Measurements from ENCODE around the gene GIPC3. TPM values are rescaled to one million over a fixed set of nuclear protein-coding genes. Genes with fewer than 3 reads are reported as not detected.

The GIPC3 gene
- total and polyA plus RNA-seq, 3 experiments from 2014 or later, result 0.33 to 1.8 (median 0.46) TPM

DNA sequence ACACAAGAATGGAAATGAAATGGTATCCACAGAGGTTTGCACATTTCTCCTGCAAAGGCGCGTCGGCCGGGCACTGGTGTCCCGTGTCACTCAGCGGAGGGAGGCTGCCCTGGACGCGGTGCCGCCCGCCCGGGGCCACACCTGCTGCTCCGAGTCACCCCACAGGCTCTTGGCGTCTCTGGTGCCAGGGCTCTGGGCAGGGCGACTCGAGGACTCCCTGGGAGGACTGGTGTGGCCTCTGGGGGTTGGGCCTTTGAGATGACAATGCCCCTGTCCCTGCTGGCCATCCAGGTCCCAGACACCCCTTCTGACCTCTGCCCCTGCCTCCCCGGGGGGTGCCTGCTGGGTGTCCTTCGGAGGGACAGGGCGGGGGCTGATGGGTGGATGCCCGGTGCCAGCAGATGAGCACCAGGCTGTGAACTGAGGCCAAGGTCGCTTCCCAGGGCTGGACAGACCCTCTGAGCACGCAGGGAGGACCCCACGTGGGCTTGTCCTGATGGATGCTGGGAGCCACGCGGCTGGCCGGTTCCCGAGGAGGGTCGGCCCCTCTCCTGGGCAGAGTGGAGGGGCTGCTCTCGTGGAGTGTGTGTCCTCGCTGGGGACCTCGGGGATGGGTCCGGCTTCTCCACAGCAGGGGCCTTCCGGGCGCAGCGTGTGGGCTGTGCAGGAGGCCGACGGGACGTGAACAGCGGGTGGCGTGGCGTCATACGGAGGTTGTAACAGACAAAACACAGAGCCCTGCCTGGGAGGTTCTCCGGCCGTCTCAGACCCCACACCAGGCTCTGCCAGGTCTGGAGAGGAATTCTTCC, 46.0 kb downstream of the GIPC3 start:
- Mint-ChIP-seq H3K4me1 (peaks cover 7 to 10% (median 9%) of the 10 kb centered on the region in 3 donors), H3K36me3 (peaks cover 0 to 16% (median 0%) of the 10 kb centered on the region in 3 donors), H3K27ac (no peak overlapping the region), H3K9me3 (no peaks in the 10 kb centered on the region), H3K27me3 (no peaks in the 10 kb centered on the region), H3K4me3 (no peak overlapping the region)
- Histone ChIP-seq H3K9me3 (ENCODE audit: low read length) (no peaks in the 10 kb centered on the region), H3K36me3 (ENCODE audit: insufficient read depth, low read length) (no peaks in the 10 kb centered on the region), H3K27ac (ENCODE audit: low read depth, low read length) (no peak overlapping the region), H3K27me3 (ENCODE audit: insufficient read depth, low read length, poor library complexity, severe bottlenecking) (no peaks in the 10 kb centered on the region), H3K4me1 (ENCODE audit: insufficient read depth, low read length) (peaks cover 5% of the 10 kb centered on the region), H3K4me3 (ENCODE audit: low read length) (no peak overlapping the region)
- CTCF ChIA-PET, result no interaction called here
- no peak for DNase-seq
- POLR2A ChIA-PET, result no interaction called here

DNA sequence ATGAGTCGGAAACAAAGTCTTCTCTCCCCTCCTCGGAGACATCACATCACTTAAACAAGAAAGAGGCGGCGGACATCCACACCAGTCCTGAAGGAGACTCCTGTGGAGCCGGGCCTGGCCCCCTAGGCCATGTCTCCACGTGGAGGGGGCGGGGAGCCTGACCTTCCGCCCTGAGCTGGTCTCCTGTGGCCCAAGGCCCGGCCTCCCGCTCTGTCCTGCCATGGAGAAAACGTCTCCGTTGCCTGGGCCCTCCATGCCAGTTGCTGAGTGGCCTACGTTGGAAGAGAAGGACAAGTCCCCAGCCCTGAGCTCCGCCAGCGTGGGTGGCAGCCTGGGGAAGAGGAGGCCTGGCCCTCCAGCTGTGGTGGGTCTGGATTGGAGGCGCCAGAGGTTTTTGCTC, 46.8 kb downstream of the GIPC3 start:
- Mint-ChIP-seq H3K27me3 (no peaks in the 10 kb centered on the region), H3K36me3 (peaks cover 0 to 20% (median 0%) of the 10 kb centered on the region in 3 donors), H3K9me3 (no peaks in the 10 kb centered on the region), H3K4me3 (no peak overlapping the region), H3K4me1 (peaks cover 1 to 2% (median 1%) of the 10 kb centered on the region in 3 donors), H3K27ac (peak overlapping the region in 1 of 8 donors; percentile 36)
- no peaks in the 10 kb centered on the region for H3K36me3 ChIP-seq (ENCODE audit: insufficient read depth, low read length)
- no peaks in the 10 kb centered on the region for H3K9me3 ChIP-seq (ENCODE audit: low read length)
- H3K27me3 ChIP-seq (ENCODE audit: insufficient read depth, low read length, poor library complexity, severe bottlenecking), result no peaks in the 10 kb centered on the region
- H3K4me3 ChIP-seq (ENCODE audit: low read length), result no peak overlapping the region
- no peak for DNase-seq
- peaks cover 4% of the 10 kb centered on the region for H3K4me1 ChIP-seq (ENCODE audit: insufficient read depth, low read length)
- ChIA-PET CTCF (no interaction called here), POLR2A (no interaction called here)
- H3K27ac ChIP-seq (ENCODE audit: low read depth, low read length), result no peak overlapping the region

DNA sequence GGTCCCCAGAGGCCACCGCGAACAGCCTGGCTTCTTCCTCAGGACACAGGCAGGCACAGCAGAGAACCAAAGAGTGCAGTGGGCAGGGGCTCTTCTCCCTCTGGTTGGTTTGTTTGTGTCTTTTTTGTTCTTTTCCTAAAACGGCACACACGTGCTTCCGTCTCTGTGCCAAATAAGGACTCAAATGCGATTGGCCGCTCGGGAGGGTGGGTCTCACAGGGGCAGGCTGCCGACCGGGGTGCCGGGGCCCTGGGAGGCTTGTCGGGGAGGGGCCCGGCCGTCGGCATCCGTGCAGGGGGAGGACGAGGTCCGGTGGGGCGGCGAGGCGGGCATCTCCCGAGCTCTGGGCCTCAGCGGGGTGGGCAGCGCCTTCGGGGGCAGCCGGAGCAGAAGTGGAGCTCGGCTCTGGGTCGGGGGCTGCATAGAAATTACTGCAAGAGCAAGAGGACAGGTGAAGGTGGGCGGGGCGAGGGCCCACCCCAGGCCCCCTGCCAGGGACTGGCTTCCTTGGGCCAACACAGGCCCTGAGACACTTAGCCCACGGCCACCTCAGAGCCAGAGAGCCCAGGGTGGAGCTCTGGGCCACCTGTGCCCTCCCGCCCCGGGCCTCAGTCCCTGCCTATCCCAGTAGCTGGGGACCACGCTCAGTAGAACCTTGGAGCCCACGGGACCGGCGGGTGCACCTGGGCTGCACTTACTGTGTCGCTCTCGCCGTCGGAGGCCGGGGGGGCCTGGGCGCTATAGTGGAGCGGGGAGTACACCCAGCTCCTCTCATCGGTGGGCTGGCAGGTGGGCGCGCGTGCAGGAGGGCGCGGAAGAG, 47.7 kb downstream of the GIPC3 start:
- Mint-ChIP-seq H3K27me3 (no peaks in the 10 kb centered on the region), H3K4me1 (no peaks in the 10 kb centered on the region), H3K4me3 (no peak overlapping the region), H3K36me3 (peaks cover 0 to 21% (median 0%) of the 10 kb centered on the region in 3 donors), H3K9me3 (no peaks in the 10 kb centered on the region), H3K27ac (no peak overlapping the region)
- Histone ChIP-seq H3K9me3 (ENCODE audit: low read length) (no peaks in the 10 kb centered on the region), H3K4me3 (ENCODE audit: low read length) (no peak overlapping the region), H3K36me3 (ENCODE audit: insufficient read depth, low read length) (no peaks in the 10 kb centered on the region), H3K27me3 (ENCODE audit: insufficient read depth, low read length, poor library complexity, severe bottlenecking) (no peaks in the 10 kb centered on the region), H3K27ac (ENCODE audit: low read depth, low read length) (no peak overlapping the region), H3K4me1 (ENCODE audit: insufficient read depth, low read length) (no peaks in the 10 kb centered on the region)
- CTCF ChIA-PET, result interaction anchor here (1.0 kb wide), 1 partner anchor 11 kb away, joined by 3 read pairs; no protein-coding TSS in a partner anchor
- no peak for DNase-seq
- POLR2A ChIA-PET, result no interaction called here

DNA sequence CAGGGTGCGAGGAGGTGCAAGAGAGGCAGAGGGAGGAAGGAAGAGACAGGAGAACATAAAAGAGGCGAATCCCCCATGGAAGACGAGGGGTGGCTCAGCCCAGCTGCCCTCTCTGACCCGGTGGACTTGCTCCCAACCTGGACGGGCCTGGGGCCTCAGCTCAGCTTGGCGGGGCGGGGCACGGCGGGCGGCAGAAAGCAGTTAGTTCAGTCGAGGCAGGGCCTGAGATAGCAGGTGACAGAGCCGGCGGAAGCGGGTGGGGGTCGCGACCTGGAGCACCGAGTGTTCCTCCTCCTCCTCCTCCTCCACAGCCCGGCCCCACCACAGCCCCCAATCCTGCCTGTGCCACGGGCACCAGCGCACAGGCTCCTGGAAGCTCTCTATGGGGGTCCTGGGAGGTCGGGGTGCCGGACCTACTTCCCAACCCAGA, 48.3 kb downstream of the GIPC3 start:
- H3K36me3 ChIP-seq (ENCODE audit: insufficient read depth, low read length), result no peaks in the 10 kb centered on the region
- H3K4me3 Mint-ChIP-seq, result no peak overlapping the region
- H3K4me1 Mint-ChIP-seq, result no peaks in the 10 kb centered on the region
- H3K27ac ChIP-seq (ENCODE audit: low read depth, low read length), result no peak overlapping the region
- no peaks in the 10 kb centered on the region for H3K27me3 Mint-ChIP-seq
- H3K36me3 Mint-ChIP-seq, result peaks cover 0 to 24% (median 0%) of the 10 kb centered on the region in 3 donors
- no peaks in the 10 kb centered on the region for H3K9me3 Mint-ChIP-seq
- ChIA-PET POLR2A (no interaction called here), CTCF (interaction anchor here (1.0 kb wide), 1 partner anchor 12 kb away, joined by 3 read pairs; no protein-coding TSS in a partner anchor)
- no peaks in the 10 kb centered on the region for H3K4me1 ChIP-seq (ENCODE audit: insufficient read depth, low read length)
- H3K27me3 ChIP-seq (ENCODE audit: insufficient read depth, low read length, poor library complexity, severe bottlenecking), result no peaks in the 10 kb centered on the region
- DNase-seq, result no peak
- H3K27ac Mint-ChIP-seq, result no peak overlapping the region
- H3K4me3 ChIP-seq (ENCODE audit: low read length), result no peak overlapping the region
- no peaks in the 10 kb centered on the region for H3K9me3 ChIP-seq (ENCODE audit: low read length)

DNA sequence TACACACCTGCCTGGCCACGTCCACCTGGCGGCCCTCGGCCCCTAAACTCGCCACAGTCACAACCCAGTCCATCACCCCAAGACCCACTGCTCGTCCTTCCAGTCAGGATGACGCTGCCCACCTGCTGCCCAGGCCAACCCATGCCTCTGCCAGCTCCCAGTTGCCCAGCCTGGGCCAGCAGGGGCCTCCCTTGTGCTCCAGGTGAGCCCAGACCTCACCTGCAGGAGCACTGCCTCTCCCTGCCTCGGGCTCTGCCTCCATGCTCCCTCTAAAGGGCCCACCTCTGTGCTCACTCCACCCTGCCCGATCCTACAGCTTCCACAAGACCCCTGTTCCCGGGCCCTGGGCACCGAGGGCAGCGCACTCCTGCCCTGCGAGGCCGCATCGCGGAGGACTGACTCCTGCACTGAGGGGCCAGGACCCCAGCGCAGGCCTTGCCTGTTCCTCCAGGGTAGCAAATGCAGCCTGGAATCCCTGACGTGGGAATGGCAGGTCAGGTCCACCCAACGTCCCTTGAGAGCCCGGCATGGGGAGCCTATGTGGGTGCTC, 49.3 kb downstream of the GIPC3 start:
- H3K4me1 ChIP-seq (ENCODE audit: insufficient read depth, low read length), result no peaks in the 10 kb centered on the region
- no peak overlapping the region for H3K27ac ChIP-seq (ENCODE audit: low read depth, low read length)
- no peak overlapping the region for H3K4me3 Mint-ChIP-seq
- H3K27me3 ChIP-seq (ENCODE audit: insufficient read depth, low read length, poor library complexity, severe bottlenecking), result no peaks in the 10 kb centered on the region
- CTCF ChIA-PET, result no interaction called here
- peaks cover 0 to 31% (median under 1%) of the 10 kb centered on the region in 3 donors for H3K36me3 Mint-ChIP-seq
- no peaks in the 10 kb centered on the region for H3K4me1 Mint-ChIP-seq
- no peaks in the 10 kb centered on the region for H3K9me3 ChIP-seq (ENCODE audit: low read length)
- no peaks in the 10 kb centered on the region for H3K27me3 Mint-ChIP-seq
- no peaks in the 10 kb centered on the region for H3K36me3 ChIP-seq (ENCODE audit: insufficient read depth, low read length)
- POLR2A ChIA-PET, result no interaction called here
- no peak overlapping the region for H3K4me3 ChIP-seq (ENCODE audit: low read length)
- H3K27ac Mint-ChIP-seq, result peak overlapping the region in 2 of 8 donors; percentile 51 to 82
- H3K9me3 Mint-ChIP-seq, result no peaks in the 10 kb centered on the region
- no peak for DNase-seq

DNA sequence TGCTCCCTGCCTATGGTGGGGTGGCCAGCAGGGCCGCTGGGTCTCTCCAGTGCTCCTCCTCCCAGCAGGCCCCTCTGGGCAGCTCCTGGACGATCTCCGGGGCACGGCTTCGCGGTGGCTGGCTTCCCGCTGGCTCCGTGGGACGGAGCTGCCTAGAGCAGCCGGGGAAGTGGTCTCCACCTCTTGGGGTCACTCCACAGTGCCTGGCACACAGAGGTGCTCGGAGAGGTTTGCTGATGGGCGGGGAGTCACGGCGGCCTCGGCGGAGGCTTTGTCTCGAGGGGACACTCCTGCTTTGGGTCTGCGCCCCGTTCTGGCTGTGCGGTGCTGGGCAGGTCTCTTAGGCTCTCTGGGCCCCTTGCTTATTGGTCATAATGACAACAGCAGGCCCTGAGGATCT, 51.2 kb downstream of the GIPC3 start:
- Histone ChIP-seq H3K36me3 (ENCODE audit: insufficient read depth, low read length) (no peaks in the 10 kb centered on the region), H3K9me3 (ENCODE audit: low read length) (no peaks in the 10 kb centered on the region), H3K27me3 (ENCODE audit: insufficient read depth, low read length, poor library complexity, severe bottlenecking) (no peaks in the 10 kb centered on the region), H3K27ac (ENCODE audit: low read depth, low read length) (no peak overlapping the region), H3K4me3 (ENCODE audit: low read length) (no peak overlapping the region), H3K4me1 (ENCODE audit: insufficient read depth, low read length) (no peaks in the 10 kb centered on the region)
- no peaks in the 10 kb centered on the region for H3K4me1 Mint-ChIP-seq
- H3K27me3 Mint-ChIP-seq, result no peaks in the 10 kb centered on the region
- no peak overlapping the region for H3K27ac Mint-ChIP-seq
- H3K9me3 Mint-ChIP-seq, result no peaks in the 10 kb centered on the region
- ChIA-PET POLR2A (interaction anchor here (0.5 to 0.6 kb wide), 2 partner anchors 83 to 350 kb away, joined by 4 read pairs; no protein-coding TSS in a partner anchor), CTCF (no interaction called here)
- H3K4me3 Mint-ChIP-seq, result no peak overlapping the region
- peaks cover 0 to 31% (median 1%) of the 10 kb centered on the region in 3 donors for H3K36me3 Mint-ChIP-seq
- DNase-seq, result no peak

DNA sequence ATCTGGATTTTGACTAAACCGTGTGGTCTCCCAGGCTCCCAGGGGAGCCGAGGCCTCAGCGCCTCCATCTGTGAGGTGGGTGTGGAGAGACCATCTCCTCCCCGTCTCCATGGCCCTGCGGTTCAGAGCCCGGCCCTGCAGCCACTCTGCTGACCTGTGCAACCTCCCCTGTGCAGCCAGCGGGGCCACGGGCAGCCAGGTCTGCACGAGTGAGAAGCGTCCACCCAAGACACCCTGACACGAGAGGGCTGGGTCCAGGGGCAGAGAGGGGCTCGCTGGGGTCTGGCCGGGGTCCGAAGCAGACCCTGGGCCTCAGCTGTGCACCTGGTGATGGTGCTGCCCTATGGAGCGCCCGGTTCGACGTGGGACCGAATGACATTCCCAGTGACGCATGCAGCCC, 51.7 kb downstream of the GIPC3 start:
- no peak overlapping the region for H3K27ac Mint-ChIP-seq
- ChIA-PET POLR2A (interaction anchor here (0.5 to 0.6 kb wide), 2 partner anchors 83 to 351 kb away, joined by 4 read pairs; no protein-coding TSS in a partner anchor), CTCF (no interaction called here)
- no peak overlapping the region for H3K4me3 Mint-ChIP-seq
- peaks cover 0 to 36% (median 1%) of the 10 kb centered on the region in 3 donors for H3K36me3 Mint-ChIP-seq
- no peaks in the 10 kb centered on the region for H3K4me1 Mint-ChIP-seq
- H3K4me1 ChIP-seq (ENCODE audit: insufficient read depth, low read length), result no peaks in the 10 kb centered on the region
- no peaks in the 10 kb centered on the region for H3K36me3 ChIP-seq (ENCODE audit: insufficient read depth, low read length)
- no peak for DNase-seq
- no peak overlapping the region for H3K4me3 ChIP-seq (ENCODE audit: low read length)
- no peaks in the 10 kb centered on the region for H3K27me3 Mint-ChIP-seq
- no peaks in the 10 kb centered on the region for H3K9me3 Mint-ChIP-seq
- no peaks in the 10 kb centered on the region for H3K27me3 ChIP-seq (ENCODE audit: insufficient read depth, low read length, poor library complexity, severe bottlenecking)
- H3K27ac ChIP-seq (ENCODE audit: low read depth, low read length), result no peak overlapping the region
- H3K9me3 ChIP-seq (ENCODE audit: low read length), result no peaks in the 10 kb centered on the region

DNA sequence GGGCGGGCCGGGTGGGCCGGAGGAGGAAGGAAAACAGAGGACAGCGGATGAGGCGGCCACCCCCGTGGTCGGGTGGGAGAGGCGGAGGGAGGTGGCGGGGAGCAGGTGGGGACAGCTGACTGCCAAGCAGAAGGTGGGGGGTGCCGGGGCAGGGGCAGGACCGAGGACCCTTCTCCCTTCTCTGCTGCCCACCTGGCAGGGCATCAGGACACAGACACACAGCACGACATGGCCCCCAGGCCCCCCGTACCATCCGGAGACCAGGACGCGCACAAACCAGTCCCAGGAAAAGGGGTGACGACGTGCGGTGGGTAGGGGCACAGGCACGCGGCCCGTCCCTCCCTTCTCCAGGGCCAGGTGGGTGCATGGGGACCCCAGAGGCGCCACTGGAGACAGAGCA, 52.3 kb downstream of the GIPC3 start:
- CTCF ChIA-PET, result no interaction called here
- POLR2A ChIA-PET, result no interaction called here
- Mint-ChIP-seq H3K4me3 (no peak overlapping the region), H3K36me3 (peaks cover 0 to 38% (median 3%) of the 10 kb centered on the region in 3 donors), H3K4me1 (no peaks in the 10 kb centered on the region), H3K27ac (no peak overlapping the region), H3K27me3 (no peaks in the 10 kb centered on the region), H3K9me3 (no peaks in the 10 kb centered on the region)
- Histone ChIP-seq H3K9me3 (ENCODE audit: low read length) (no peaks in the 10 kb centered on the region), H3K36me3 (ENCODE audit: insufficient read depth, low read length) (no peaks in the 10 kb centered on the region), H3K27ac (ENCODE audit: low read depth, low read length) (no peak overlapping the region), H3K4me1 (ENCODE audit: insufficient read depth, low read length) (no peaks in the 10 kb centered on the region), H3K27me3 (ENCODE audit: insufficient read depth, low read length, poor library complexity, severe bottlenecking) (no peaks in the 10 kb centered on the region), H3K4me3 (ENCODE audit: low read length) (no peak overlapping the region)
- no peak for DNase-seq
